A549 (cell line): ENCODE measurements around the gene RENBP. TPM values are rescaled to one million over a fixed set of nuclear protein-coding genes. Genes with fewer than 3 reads are reported as not detected.

Experiments
- ATAC-seq, 2 experiments: fragments of 200-7000 bp in 1 of 2; fragments of >200 bp in 1 of 2; cut with Nextera tagmentation in 1 of 2; cut with Tn5 transposase in 1 of 2; 3 replicates each; pipeline versions ENCODE4 v1.8.0 to v1.9.1; 2018 to 2020; ENCODE audit warnings: mild to moderate bottlenecking in 1 of 2, moderate library complexity in 1 of 2
- CTCF ChIA-PET: fragments of 300-600 bp; sonication (Branson Sonifier 250); formaldehyde crosslinking; extraction: SDS; loops from one replicate; lab custom pipeline; 2021; ENCODE audit warnings: antibody characterized with exemption, inconsistent platforms; lab: Yijun Ruan, JAX
- POLR2A ChIA-PET: fragments of 350-600 bp; formaldehyde crosslinking; extraction: SDS; loops from one replicate; lab custom pipeline; 2021; ENCODE audit warnings: antibody characterized with exemption, inconsistent platforms; lab: Yijun Ruan, JAX
- DNase-seq, 2 experiments: peaks; one replicate each; pipeline versions ENCODE4 v3.0.0 to v3.0.0-alpha.2; 2011 to 2016; ENCODE audit warnings: low read depth in 1 of 2, low spot score in 1 of 2
- FAIRE-seq: peaks from 2 replicates; lab custom pipeline; 2011; peaks lifted over from hg19 to GRCh38; lab: Jason Lieb, UNC
- H3K27ac ChIP-seq, 2 experiments: fragments of >200 bp; sonication (Bioruptor Twin); formaldehyde crosslinking; 3 replicates each; pipeline ENCODE4 v1.5.1; 2016 to 2017
- H3K4me1 ChIP-seq: fragments of >200 bp; sonication (Bioruptor Twin); formaldehyde crosslinking; 3 replicates; pipeline ENCODE4 v1.6.1; 2016
- H3K4me2 ChIP-seq: fragments of >200 bp; sonication (Bioruptor Twin); formaldehyde crosslinking; 3 replicates; pipeline ENCODE4 v1.6.1; 2016
- H3K4me3 ChIP-seq: fragments of >200 bp; sonication (Bioruptor Twin); formaldehyde crosslinking; 3 replicates; pipeline ENCODE4 v1.5.1; 2016
- H3K9me3 ChIP-seq: fragments of >200 bp; sonication (Bioruptor Twin); formaldehyde crosslinking; 3 replicates; pipeline ENCODE4 v1.6.1; 2016
- CEBPB ChIP-seq, 2 experiments: fragments of >200 bp in 1 of 2; sonication (Bioruptor Twin) in 1 of 2; formaldehyde crosslinking in 1 of 2; IDR thresholded peaks; 2 replicates each; pipeline ENCODE4 v1.6.1; 2012 to 2016
- EHF ChIP-seq: fragments of 250-450 bp; sonication (Bioruptor Pico); IDR thresholded peaks from 2 replicates; pipeline ENCODE4 v1.5.0; 2020; ENCODE audit warnings: mild to moderate bottlenecking
- ESRRA ChIP-seq: fragments of 150-350 bp; IDR thresholded peaks from 2 replicates; pipeline ENCODE4 v1.6.1; 2014; ENCODE audit warnings: mild to moderate bottlenecking, low read length, borderline replicate concordance
- FOXS1 ChIP-seq: fragments of 250-450 bp; sonication (Bioruptor Pico); IDR thresholded peaks from 2 replicates; pipeline ENCODE4 v1.5.0; 2020; ENCODE audit warnings: mild to moderate bottlenecking, moderate library complexity
- HDAC2 ChIP-seq: fragments of 200-600 bp; sonication (generic); IDR thresholded peaks from 2 replicates; pipeline ENCODE4 v1.6.1; 2016
- HOXB13 ChIP-seq: fragments of 250-450 bp; sonication (Bioruptor Pico); IDR thresholded peaks from 2 replicates; pipeline ENCODE4 v1.5.0; 2020; ENCODE audit warnings: low read depth, mild to moderate bottlenecking, moderate library complexity
- HOXB5 ChIP-seq: fragments of 250-450 bp; sonication (Bioruptor Pico); IDR thresholded peaks from 2 replicates; pipeline ENCODE4 v1.5.0; 2020; ENCODE audit warnings: mild to moderate bottlenecking, moderate library complexity
- JUNB ChIP-seq: fragments of >200 bp; sonication (Bioruptor Twin); formaldehyde crosslinking; IDR thresholded peaks from 2 replicates; pipeline ENCODE4 v1.6.1; 2016
- KDM1A ChIP-seq: fragments of 200-600 bp; sonication (generic); IDR thresholded peaks from 2 replicates; pipeline ENCODE4 v1.6.1; 2016; ENCODE audit warnings: low read depth, mild to moderate bottlenecking
- KDM5A ChIP-seq: fragments of 200-600 bp; sonication (generic); IDR thresholded peaks from 2 replicates; pipeline ENCODE4 v1.6.1; 2016; ENCODE audit warnings: antibody characterized with exemption, mild to moderate bottlenecking
- MAFK ChIP-seq: fragments of 450-650 bp; IDR thresholded peaks from 2 replicates; pipeline ENCODE4 v1.6.1; 2014; ENCODE audit not compliant: partially characterized antibody
- NFE2L2 ChIP-seq: fragments of 150-350 bp; conservative IDR thresholded peaks from 2 replicates; pipeline ENCODE4 v1.6.1; 2014; ENCODE audit warnings: low read length
- RAD21 ChIP-seq, 2 experiments: fragments of >200 bp in 1 of 2; sonication (Bioruptor Twin) in 1 of 2; formaldehyde crosslinking in 1 of 2; IDR thresholded peaks in 1 of 2; conservative IDR thresholded peaks in 1 of 2; 2 replicates in 1 of 2; 3 replicates in 1 of 2; pipeline ENCODE4 v1.6.1; 2012 to 2018; ENCODE audit warnings: inconsistent platforms in 1 of 2
- RCOR1 ChIP-seq: fragments of 150-350 bp; IDR thresholded peaks from 2 replicates; pipeline ENCODE4 v1.6.1; 2014; ENCODE audit warnings: antibody characterized with exemption, low read length, low read depth
- ZNF302 ChIP-seq: fragments of 250-450 bp; sonication (Bioruptor Pico); IDR thresholded peaks from 2 replicates; pipeline ENCODE4 v1.9.0; 2021; ENCODE audit warnings: inconsistent platforms, mild to moderate bottlenecking, moderate library complexity
- ZSCAN20 ChIP-seq: fragments of 250-450 bp; sonication (Bioruptor Pico); IDR thresholded peaks from 2 replicates; pipeline ENCODE4 v1.8.0; 2022; ENCODE audit warnings: mild to moderate bottlenecking, moderate library complexity
- WGBS: methylation state at CpG from one replicate; pipeline ENCODE4 v1.1.6; 2017; ENCODE audit errors: missing lambda C conversion rate; 5-methylcytosine and 5-hydroxymethylcytosine counted together
- polyA plus RNA-seq, 4 experiments: library from polyadenylated mRNA; depleted of rRNA in 3 of 4; stranded (reverse); fragments of >200 nt; fragmentation: RNase III in 1 of 4; extraction: RNeasy Plus Mini Kit Qiagen cat#74134 plus additional on column Dnase treatment in 1 of 4; gene quantifications; 2 replicates in 3 of 4; 3 replicates in 1 of 4; pipeline ENCODE4 v1.2.3, GENCODE V29; 2011 to 2017
- TF ChIP-seq, protein P1 (sequence below): fragments of 200-600 bp; sonication (generic); IDR thresholded peaks from 2 replicates; pipeline ENCODE4 v1.6.1; 2016; ENCODE audit warnings: antibody characterized with exemption, mild to moderate bottlenecking, moderate library complexity
- TF ChIP-seq, protein P2 (sequence below): IDR thresholded peaks from 2 replicates; pipeline ENCODE4 v1.6.1; 2012; ENCODE audit warnings: low read depth, borderline replicate concordance
- TF ChIP-seq, protein P3 (sequence below): fragments of 150-350 bp; IDR thresholded peaks from 2 replicates; pipeline ENCODE4 v1.6.1; 2014; ENCODE audit warnings: low read depth, mild to moderate bottlenecking, low read length
- TF ChIP-seq, protein P4 (sequence below): IDR thresholded peaks from 2 replicates; pipeline ENCODE4 v1.6.1; 2012

RENBP gene
- polyA plus RNA-seq, 2 of the 4 experiments (the other 2 are of a cell fraction) = not detected

DNA sequence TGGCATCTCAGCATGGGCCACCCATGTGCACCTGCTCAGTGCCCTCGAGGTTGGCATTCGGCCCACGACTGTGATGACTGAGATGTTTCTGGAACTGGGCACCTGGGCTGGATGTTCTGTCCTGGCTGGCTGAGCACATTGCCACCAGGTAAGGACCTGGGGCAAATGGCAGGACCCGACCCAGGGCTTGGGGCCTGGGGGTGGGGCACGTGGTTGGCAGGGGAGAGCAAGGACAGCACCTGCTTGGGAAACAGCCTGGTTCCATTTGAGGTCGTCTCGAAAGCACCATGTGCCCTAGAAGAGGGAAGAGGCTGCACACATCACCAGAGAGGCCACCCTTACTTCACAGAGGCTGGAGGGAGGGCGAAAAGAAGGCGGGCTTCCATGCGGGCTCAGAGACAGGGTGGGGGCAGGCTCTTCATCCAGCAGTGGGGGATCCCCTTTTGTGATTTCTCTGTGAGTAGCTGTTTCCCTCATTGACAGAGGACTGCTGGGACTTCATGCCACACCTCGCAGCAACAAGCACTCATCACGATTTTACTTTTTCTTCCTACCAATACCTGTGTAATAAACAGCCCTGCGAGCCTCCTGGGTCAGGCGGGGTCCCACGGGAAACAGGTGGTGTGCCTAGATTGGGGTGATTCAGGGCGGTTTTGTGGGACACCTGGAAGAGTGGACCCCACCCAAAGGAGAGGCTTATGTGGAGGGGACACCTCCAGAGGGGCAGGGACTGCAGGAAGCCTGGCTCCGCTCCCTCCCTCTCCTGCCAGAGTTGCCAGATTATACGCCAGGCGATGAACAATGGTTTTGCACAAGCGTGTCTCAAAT, 40.1 kb upstream of the RENBP start:
- no peaks in the 10 kb centered on the region for H3K9me3 ChIP-seq
- ChIA-PET CTCF (no interaction called here), POLR2A (no interaction called here)
- no peak for ATAC-seq
- no peak for FAIRE-seq
- H3K4me1 ChIP-seq = no peaks in the 10 kb centered on the region
- 84% methylated on average over 15 of the region's 20 CpGs for WGBS
- no peak overlapping the region for H3K4me3 ChIP-seq
- DNase-seq = no peak
- no peak overlapping the region for H3K27ac ChIP-seq
- TF ChIP-seq, protein P1, sequence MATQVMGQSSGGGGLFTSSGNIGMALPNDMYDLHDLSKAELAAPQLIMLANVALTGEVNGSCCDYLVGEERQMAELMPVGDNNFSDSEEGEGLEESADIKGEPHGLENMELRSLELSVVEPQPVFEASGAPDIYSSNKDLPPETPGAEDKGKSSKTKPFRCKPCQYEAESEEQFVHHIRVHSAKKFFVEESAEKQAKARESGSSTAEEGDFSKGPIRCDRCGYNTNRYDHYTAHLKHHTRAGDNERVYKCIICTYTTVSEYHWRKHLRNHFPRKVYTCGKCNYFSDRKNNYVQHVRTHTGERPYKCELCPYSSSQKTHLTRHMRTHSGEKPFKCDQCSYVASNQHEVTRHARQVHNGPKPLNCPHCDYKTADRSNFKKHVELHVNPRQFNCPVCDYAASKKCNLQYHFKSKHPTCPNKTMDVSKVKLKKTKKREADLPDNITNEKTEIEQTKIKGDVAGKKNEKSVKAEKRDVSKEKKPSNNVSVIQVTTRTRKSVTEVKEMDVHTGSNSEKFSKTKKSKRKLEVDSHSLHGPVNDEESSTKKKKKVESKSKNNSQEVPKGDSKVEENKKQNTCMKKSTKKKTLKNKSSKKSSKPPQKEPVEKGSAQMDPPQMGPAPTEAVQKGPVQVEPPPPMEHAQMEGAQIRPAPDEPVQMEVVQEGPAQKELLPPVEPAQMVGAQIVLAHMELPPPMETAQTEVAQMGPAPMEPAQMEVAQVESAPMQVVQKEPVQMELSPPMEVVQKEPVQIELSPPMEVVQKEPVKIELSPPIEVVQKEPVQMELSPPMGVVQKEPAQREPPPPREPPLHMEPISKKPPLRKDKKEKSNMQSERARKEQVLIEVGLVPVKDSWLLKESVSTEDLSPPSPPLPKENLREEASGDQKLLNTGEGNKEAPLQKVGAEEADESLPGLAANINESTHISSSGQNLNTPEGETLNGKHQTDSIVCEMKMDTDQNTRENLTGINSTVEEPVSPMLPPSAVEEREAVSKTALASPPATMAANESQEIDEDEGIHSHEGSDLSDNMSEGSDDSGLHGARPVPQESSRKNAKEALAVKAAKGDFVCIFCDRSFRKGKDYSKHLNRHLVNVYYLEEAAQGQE = no peak
- TF ChIP-seq MAFK (no peak), NFE2L2 (no peak), CEBPB (IDR thresholded peaks at IDR 0.05) (no peak), HOXB5 (CRISPR knock-in tag) (no peak), ZNF302 (CRISPR knock-in tag) (no peak), HDAC2 (no peak), ESRRA (no peak), ZSCAN20 (CRISPR knock-in tag) (no peak), HOXB13 (CRISPR knock-in tag) (no peak), JUNB (no peak), RCOR1 (no peak), EHF (CRISPR knock-in tag) (no peak), KDM1A (no peak), FOXS1 (CRISPR knock-in tag) (no peak)
- TF ChIP-seq, protein P2, sequence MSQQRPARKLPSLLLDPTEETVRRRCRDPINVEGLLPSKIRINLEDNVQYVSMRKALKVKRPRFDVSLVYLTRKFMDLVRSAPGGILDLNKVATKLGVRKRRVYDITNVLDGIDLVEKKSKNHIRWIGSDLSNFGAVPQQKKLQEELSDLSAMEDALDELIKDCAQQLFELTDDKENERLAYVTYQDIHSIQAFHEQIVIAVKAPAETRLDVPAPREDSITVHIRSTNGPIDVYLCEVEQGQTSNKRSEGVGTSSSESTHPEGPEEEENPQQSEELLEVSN = no peak
- TF ChIP-seq, protein P3, sequence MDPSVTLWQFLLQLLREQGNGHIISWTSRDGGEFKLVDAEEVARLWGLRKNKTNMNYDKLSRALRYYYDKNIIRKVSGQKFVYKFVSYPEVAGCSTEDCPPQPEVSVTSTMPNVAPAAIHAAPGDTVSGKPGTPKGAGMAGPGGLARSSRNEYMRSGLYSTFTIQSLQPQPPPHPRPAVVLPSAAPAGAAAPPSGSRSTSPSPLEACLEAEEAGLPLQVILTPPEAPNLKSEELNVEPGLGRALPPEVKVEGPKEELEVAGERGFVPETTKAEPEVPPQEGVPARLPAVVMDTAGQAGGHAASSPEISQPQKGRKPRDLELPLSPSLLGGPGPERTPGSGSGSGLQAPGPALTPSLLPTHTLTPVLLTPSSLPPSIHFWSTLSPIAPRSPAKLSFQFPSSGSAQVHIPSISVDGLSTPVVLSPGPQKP = no peak
- TF ChIP-seq, protein P4, sequence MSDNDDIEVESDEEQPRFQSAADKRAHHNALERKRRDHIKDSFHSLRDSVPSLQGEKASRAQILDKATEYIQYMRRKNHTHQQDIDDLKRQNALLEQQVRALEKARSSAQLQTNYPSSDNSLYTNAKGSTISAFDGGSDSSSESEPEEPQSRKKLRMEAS = no peak
- no peak overlapping the region for H3K4me2 ChIP-seq

DNA sequence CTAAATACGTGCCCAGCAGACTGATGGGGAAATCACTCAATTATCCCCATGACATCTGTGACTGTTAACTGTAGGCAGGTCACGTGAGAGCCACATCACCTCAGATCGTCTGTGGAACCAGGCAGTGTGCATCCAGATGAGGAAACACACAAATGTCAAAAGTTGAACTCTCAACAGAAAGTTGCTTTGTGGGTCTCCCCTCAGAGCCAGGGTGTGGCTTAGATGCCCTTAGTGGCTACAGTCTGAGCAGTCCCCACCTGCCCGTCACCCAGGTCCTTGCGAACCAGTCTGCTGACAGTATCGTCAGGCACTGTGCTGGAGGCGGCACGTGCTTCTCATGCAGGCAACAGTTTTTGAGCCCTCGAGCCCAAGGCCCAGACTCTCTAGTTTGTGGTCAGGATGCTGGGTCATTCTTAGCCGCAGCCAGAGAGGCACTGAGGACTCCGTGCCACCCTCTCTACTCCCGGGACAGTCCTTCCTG, 38.9 kb upstream of the RENBP start:
- Histone ChIP-seq H3K4me3 (no peak overlapping the region), H3K27ac (no peak overlapping the region), H3K4me1 (no peaks in the 10 kb centered on the region), H3K9me3 (no peaks in the 10 kb centered on the region), H3K4me2 (no peak overlapping the region)
- ChIA-PET CTCF (no interaction called here), POLR2A (no interaction called here)
- ATAC-seq = no peak
- WGBS = 84% methylated on average over 4 of the region's 12 CpGs
- no peak for TF ChIP-seq RAD21 (conservative IDR thresholded peaks at IDR 0.05 in 1 of 2, IDR thresholded peaks at IDR 0.05 in 1 of 2)
- no peak for TF ChIP-seq EHF (CRISPR knock-in tag)
- TF ChIP-seq KDM5A = no peak
- no peak for DNase-seq
- FAIRE-seq = no peak
